ENCODE data around the gene DHX32. TPM values are rescaled to one million over a fixed set of nuclear protein-coding genes. Genes with fewer than 3 reads are reported as not detected.

The DHX32 gene
- total RNA-seq, 4 donors from 2014 or later = 22.1 to 31.5 (median 27.5) TPM

GRCh38 chr10:125843603-125844329, 37.3 kb downstream of the DHX32 start:
- no peak overlapping the region for H3K27ac ChIP-seq
- H3K4me1 ChIP-seq = peaks cover 0 to 11% (median 0%) of the 10 kb centered on the region in 3 donors
- H3K4me3 ChIP-seq = no peak overlapping the region
- WGBS, 2 donors (ENCODE audit: low coverage in 1 of 2) = 68 to 88% methylated on average over 3 to 6 of the region's 9 CpGs
- no peaks in the 10 kb centered on the region for H3K9me3 ChIP-seq
- H3K27me3 ChIP-seq = no peaks in the 10 kb centered on the region
- peaks cover 0 to 87% of the 10 kb centered on the region in 2 donors for H3K36me3 ChIP-seq
- no peak for TF ChIP-seq POLR2AphosphoS5 (IDR thresholded peaks at IDR 0.05)
- no peak for TF ChIP-seq POLR2A (IDR thresholded peaks at IDR 0.05)
- no peak for TF ChIP-seq EP300 (IDR thresholded peaks at IDR 0.05)
- no peak for TF ChIP-seq CTCF (IDR thresholded peaks at IDR 0.05)
- no peak for ATAC-seq

GRCh38 chr10:125840955-125841354, 40.1 kb downstream of the DHX32 start:
- Histone ChIP-seq H3K27ac (no peak overlapping the region), H3K36me3 (peaks cover 0 to 88% of the 10 kb centered on the region in 2 donors), H3K4me1 (peaks cover 0 to 11% (median 0%) of the 10 kb centered on the region in 3 donors), H3K4me3 (no peak overlapping the region), H3K9me3 (no peaks in the 10 kb centered on the region), H3K27me3 (no peaks in the 10 kb centered on the region)
- ATAC-seq = no peak
- WGBS, 2 donors (ENCODE audit: low coverage in 1 of 2) = 63 to 77% methylated on average over 2 to 3 of the region's 3 CpGs
- TF ChIP-seq POLR2A (IDR thresholded peaks at IDR 0.05) = no peak
- no peak for TF ChIP-seq CTCF (IDR thresholded peaks at IDR 0.05)
- TF ChIP-seq POLR2AphosphoS5 (IDR thresholded peaks at IDR 0.05) = no peak
- TF ChIP-seq EP300 (IDR thresholded peaks at IDR 0.05) = no peak

DNA sequence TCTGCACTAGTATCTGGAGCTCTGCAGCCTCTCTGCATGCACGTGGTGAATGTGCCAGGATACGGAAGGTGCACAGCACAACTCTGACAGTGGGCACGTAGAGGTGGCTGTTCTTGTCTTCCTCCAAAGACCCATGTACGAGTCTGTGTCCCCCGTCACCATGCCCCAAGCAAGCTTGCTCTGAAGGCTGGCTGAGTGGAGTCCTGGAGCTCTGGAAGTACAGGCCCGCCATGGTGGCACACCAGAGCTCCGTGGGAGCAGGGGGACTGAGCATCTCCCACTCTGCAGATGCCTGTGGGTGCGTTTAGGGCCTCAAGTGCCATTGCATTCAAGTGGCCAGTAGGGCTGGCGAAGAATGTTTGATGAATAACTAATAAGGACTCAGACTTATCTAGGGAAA, 40.7 kb downstream of the DHX32 start:
- 100% methylated on average over 1 of the region's 9 CpGs; no CpG with 5 or more reads in 1 of the 2 donors for whole genome bisulfite sequencing, 2 donors (ENCODE audit: low coverage in 1 of 2)

DNA sequence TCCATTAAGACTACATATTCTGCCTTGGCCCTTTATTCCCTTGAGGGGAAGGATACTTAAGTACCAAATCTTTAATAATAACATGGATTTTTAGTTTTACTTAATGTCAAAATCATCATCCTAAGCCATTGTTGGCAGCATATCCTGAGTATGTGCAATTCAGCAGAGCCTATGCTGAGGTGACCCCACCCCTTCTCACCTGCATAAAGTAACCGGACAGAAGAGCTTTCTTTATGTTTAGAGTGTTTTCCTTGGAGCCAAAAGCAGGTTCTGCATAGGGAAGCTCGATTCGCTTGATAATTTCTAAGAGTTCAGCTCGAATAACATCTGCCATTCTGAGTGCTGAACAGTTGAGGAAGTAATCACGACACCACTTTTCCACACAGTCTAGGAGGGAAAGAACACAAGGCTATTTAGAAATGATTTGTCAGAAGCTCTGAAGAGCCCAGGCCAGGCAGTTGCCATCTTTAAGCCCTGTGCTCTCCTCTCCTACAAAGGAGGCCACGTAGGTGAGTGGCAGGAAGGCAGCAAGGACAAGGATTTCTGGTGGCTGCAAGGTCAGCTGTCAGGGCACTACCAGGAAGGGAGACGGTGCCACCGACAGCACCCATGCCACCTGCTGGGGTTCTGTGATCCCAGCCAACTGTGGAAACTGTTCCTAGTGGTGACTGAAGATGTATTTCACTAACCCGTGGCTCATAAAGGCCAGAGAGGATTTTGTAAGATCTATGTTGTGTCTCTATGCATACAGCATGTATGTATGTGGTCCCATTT, 42.1 kb downstream of the DHX32 start:
- no peaks in the 10 kb centered on the region for H3K9me3 ChIP-seq
- no peak for ATAC-seq
- TF ChIP-seq POLR2AphosphoS5 (IDR thresholded peaks at IDR 0.05) (no peak), EP300 (IDR thresholded peaks at IDR 0.05) (no peak), CTCF (IDR thresholded peaks at IDR 0.05) (no peak), POLR2A (IDR thresholded peaks at IDR 0.05) (no peak)
- H3K36me3 ChIP-seq = peaks cover 0 to 96% of the 10 kb centered on the region in 2 donors
- H3K4me3 ChIP-seq = no peak overlapping the region
- peaks cover 0 to 4% (median 0%) of the 10 kb centered on the region in 3 donors for H3K4me1 ChIP-seq
- no peaks in the 10 kb centered on the region for H3K27me3 ChIP-seq
- 86 to 87% methylated on average over 7 to 9 of the region's 9 CpGs for WGBS, 2 donors (ENCODE audit: low coverage in 1 of 2)
- H3K27ac ChIP-seq = no peak overlapping the region

More for the DNA sequence above, 40.7 kb downstream of the DHX32 start:
- TF ChIP-seq CTCF (IDR thresholded peaks at IDR 0.05) (no peak), POLR2AphosphoS5 (IDR thresholded peaks at IDR 0.05) (no peak), EP300 (IDR thresholded peaks at IDR 0.05) (no peak), POLR2A (IDR thresholded peaks at IDR 0.05) (no peak)
- no peaks in the 10 kb centered on the region for H3K27me3 ChIP-seq
- peaks cover 0 to 11% (median 0%) of the 10 kb centered on the region in 3 donors for H3K4me1 ChIP-seq
- no peak for ATAC-seq
- no peaks in the 10 kb centered on the region for H3K9me3 ChIP-seq
- no peak overlapping the region for H3K4me3 ChIP-seq
- H3K27ac ChIP-seq = no peak overlapping the region
- H3K36me3 ChIP-seq = peaks cover 0 to 88% of the 10 kb centered on the region in 2 donors

Data from gastroesophageal sphincter (tissue), 4 donors.